ENCODE data around the gene USP8.

USP8 gene

DNA sequence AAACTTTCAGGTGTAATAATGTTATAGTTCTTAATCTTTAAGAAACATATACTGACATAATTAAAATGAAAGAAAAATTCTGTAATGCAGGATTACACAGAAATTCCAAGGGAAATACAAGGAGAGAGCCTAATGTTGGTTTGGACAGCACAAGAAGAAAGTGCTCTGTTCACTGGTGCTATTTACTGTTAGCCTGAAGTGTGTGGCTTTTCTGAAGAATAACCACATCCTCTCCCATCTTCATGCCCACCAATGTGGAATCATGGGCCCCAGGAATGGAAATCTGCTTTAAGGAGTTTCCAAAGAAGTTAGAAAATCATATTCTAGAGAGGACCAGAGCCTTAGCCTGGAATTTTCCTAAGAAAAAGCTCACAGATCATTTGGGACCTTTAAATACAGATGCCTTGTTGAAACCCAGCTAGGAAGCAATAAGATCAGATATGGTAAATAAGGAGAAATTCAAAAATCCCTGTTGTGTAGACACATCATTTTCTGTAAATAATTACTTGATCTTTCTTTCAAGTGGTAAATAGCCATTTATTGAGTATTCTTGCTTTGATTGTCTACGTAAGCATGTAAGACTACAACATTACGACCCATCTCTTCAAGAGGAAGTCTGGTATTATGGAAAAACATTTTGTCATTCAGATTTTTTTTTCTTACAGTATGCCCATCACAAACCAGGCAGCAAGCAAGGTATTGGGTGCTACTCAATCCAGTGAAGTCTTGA lies 132.6 kb downstream of the USP8 start:
- no peak overlapping the region for H3K4me3 ChIP-seq (ENCODE audit: low read depth, low read length)
- no peak for DNase-seq (ENCODE audit: low read depth)
- TF ChIP-seq, protein P1, sequence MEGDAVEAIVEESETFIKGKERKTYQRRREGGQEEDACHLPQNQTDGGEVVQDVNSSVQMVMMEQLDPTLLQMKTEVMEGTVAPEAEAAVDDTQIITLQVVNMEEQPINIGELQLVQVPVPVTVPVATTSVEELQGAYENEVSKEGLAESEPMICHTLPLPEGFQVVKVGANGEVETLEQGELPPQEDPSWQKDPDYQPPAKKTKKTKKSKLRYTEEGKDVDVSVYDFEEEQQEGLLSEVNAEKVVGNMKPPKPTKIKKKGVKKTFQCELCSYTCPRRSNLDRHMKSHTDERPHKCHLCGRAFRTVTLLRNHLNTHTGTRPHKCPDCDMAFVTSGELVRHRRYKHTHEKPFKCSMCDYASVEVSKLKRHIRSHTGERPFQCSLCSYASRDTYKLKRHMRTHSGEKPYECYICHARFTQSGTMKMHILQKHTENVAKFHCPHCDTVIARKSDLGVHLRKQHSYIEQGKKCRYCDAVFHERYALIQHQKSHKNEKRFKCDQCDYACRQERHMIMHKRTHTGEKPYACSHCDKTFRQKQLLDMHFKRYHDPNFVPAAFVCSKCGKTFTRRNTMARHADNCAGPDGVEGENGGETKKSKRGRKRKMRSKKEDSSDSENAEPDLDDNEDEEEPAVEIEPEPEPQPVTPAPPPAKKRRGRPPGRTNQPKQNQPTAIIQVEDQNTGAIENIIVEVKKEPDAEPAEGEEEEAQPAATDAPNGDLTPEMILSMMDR (IDR thresholded peaks at IDR 0.05; ENCODE audit: low read depth, low read length, missing control alignments) = no peak

- no peak for DNase-seq (ENCODE audit: low read depth)
- TF ChIP-seq, protein P1 (IDR thresholded peaks at IDR 0.05; ENCODE audit: low read depth, low read length, missing control alignments) = no peak
- H3K4me3 ChIP-seq (ENCODE audit: low read depth, low read length) = no peak overlapping the region
These were observed 133.8 kb downstream of the USP8 start for GRCh38 chr15:50558012-50558411.

- H3K4me3 ChIP-seq (ENCODE audit: low read depth, low read length) = no peak overlapping the region
- no peak for DNase-seq (ENCODE audit: low read depth)
These were observed 138.8 kb downstream of the USP8 start for GRCh38 chr15:50562735-50563640.

DNA sequence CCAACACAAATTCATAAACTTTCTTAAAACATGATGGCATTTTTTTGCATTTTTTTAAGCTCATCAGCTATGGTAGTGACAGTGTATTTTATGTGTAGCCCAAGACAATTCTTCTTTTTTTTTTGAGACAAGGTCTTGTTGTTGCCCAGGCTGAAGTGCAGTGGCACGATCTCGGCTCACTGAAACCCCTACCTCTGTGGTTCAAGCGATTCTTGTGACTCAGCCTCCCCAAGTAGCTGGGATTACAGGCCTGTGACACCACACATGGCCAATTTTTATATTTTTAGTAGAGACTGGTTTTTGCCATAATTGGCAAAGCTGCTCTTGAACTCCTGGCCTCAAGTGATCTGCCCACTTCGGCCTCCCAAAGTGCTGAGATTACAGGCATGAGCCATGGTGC lies 139.6 kb downstream of the USP8 start:
- H3K4me3 ChIP-seq (ENCODE audit: low read depth, low read length) = no peak overlapping the region
- no peak for DNase-seq (ENCODE audit: low read depth)
- TF ChIP-seq, protein P1 (IDR thresholded peaks at IDR 0.05; ENCODE audit: low read depth, low read length, missing control alignments) = no peak

More at GRCh38 chr15:50562735-50563640, 138.8 kb downstream of the USP8 start:
- TF ChIP-seq, protein P1 (IDR thresholded peaks at IDR 0.05; ENCODE audit: low read depth, low read length, missing control alignments) = no peak
